Panc1 (cell line): Measurements from ENCODE around the gene KIF21A.

ENCODE experiments used
- CTCF ChIP-seq: fragments of 450-650 bp; IDR thresholded peaks from 2 replicates; pipeline ENCODE4 v1.5.1; 2017; ENCODE audit warnings: mild to moderate bottlenecking
- POLR2AphosphoS5 ChIP-seq: IDR thresholded peaks from 2 replicates; pipeline ENCODE4 v1.6.1; 2012; ENCODE audit warnings: mild to moderate bottlenecking, low read depth, low read length, moderate library complexity
- REST ChIP-seq, 2 experiments: IDR thresholded peaks; 2 replicates each; pipeline ENCODE4 v1.6.1; 2011 to 2012; ENCODE audit warnings: low read depth in 2 of 2, control low read depth in 1 of 2, low read length in 1 of 2, mild to moderate bottlenecking in 1 of 2, moderate library complexity in 1 of 2; ENCODE audit not compliant: insufficient read depth in 1 of 2
- SIN3A ChIP-seq: IDR thresholded peaks from 2 replicates; pipeline ENCODE4 v1.6.1; 2012; ENCODE audit warnings: low read depth, mild to moderate bottlenecking, low read length, moderate library complexity, borderline replicate concordance; ENCODE audit not compliant: insufficient read depth
- TCF7L2 ChIP-seq: IDR thresholded peaks from 2 replicates; pipeline ENCODE4 v1.6.1; 2011; ENCODE audit warnings: mild to moderate bottlenecking, low read depth, low read length, inconsistent platforms

GRCh38 chr12:39344926-39345325 lies 98.0 kb downstream of the KIF21A start:
- TF ChIP-seq CTCF (no peak), SIN3A (no peak), TCF7L2 (no peak), POLR2AphosphoS5 (no peak), REST (IDR thresholded peaks at IDR 0.05; ENCODE audit: insufficient read depth in 1 of 2, low read depth in 2 of 2, low read length in 1 of 2) (no peak)
